Measurements from ENCODE around the gene IL27RA.

DNA sequence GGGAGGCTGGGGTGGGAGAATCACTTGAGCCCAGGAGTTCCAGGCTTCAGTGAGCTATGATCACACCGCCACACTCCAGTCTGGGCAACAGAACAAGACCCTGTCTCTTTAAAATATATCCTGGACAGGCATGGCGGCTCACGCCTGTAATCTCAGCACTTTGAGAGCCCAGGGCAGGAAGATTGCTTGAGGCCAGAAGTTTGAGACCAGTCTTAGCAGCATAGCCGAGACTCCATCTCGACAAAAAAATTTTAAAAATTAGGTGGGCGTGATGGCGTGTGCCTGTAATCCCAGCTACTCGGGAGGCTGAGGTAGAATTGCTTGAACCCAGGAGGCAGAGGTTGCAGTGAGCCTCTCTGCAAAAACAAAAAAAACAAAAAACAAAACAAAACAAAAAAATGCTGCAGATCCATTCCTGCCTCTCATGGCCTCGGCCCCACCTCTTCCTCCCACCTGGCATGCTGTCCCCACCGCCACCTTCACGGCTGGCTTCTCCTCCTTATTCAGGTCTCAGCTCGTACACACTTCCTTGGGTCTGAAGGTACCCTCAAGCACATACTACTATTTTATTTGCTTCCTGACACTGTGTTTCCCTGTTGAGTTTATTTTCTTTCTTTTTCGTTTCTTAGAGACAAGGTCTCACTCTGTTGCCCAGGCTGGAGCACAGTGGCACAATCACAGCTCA is 30.7 kb upstream of the IL27RA start:
- no peak for TF ChIP-seq EZH2 (IDR thresholded peaks at IDR 0.05; ENCODE audit: insufficient read depth, poor library complexity, severe bottlenecking)
- no peak for TF ChIP-seq EZH2phosphoT487 (IDR thresholded peaks at IDR 0.05; ENCODE audit: insufficient read depth, low read depth)
